Measurements from ENCODE around the gene OR5K4.

OR5K4 gene

DNA sequence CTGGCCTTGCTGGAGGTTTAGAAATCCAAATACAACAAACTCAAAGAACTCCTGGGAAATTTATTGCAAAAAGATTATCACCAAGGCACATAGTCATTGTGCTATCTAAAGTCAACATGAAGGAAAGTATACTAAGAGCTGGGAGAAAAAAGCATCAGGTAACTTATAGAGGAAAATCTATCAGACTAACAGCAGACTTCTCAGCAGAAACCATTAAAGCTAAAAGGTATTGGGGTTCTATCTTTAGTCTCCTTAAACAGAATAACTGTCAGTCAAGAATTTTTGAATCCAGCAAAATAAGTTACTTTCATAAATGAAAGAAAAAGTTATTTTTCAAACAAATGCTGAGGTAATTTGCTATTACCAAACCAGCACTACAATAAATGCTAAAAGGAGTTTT lies 44.9 kb downstream of the OR5K4 start:
- Histone ChIP-seq H3K23ac (ENCODE audit: low read depth, low read length, poor library complexity) (no peak overlapping the region), H3K4me1 (ENCODE audit: control insufficient read depth in 2 of 2, insufficient read depth in 1 of 2, low read depth in 1 of 2, low read length in 2 of 2) (no peaks in the 10 kb centered on the region), H4K8ac (ENCODE audit: low read depth, low read length) (no peak overlapping the region), H3K79me1 (ENCODE audit: low read depth, low read length) (no peaks in the 10 kb centered on the region), H2BK12ac (ENCODE audit: low read length) (no peak overlapping the region), H3K14ac (ENCODE audit: low read length) (no peak overlapping the region), H2BK15ac (ENCODE audit: low read length) (no peak overlapping the region), H3K4me2 (ENCODE audit: insufficient read depth, low read length, poor library complexity, severe bottlenecking) (no peak overlapping the region), H2BK5ac (ENCODE audit: low read length) (no peak overlapping the region), H3K18ac (ENCODE audit: low read length) (no peak overlapping the region), H3K27ac (replicated peaks; ENCODE audit: low read length) (no peak overlapping the region), H2BK120ac (ENCODE audit: low read depth, low read length) (no peak overlapping the region), H3K9ac (ENCODE audit: low read depth, low read length, poor library complexity) (no peak overlapping the region), H4K91ac (ENCODE audit: low read depth, low read length, poor library complexity) (no peak overlapping the region), H3K27me3 (ENCODE audit: control insufficient read depth in 3 of 3, insufficient read depth in 3 of 3, low read depth in 1 of 3, low read length in 3 of 3) (no peaks in the 10 kb centered on the region), H3K36me3 (replicated peaks in 1 of 2; ENCODE audit: control insufficient read depth in 2 of 2, insufficient read depth in 2 of 2, low read length in 2 of 2) (no peaks in the 10 kb centered on the region), H3K9me3 (replicated peaks in 1 of 2; ENCODE audit: control insufficient read depth in 2 of 2, insufficient read depth in 1 of 2, low read depth in 1 of 2, low read length in 2 of 2) (peaks cover 0 to 4% of the 10 kb centered on the region in 2 donors), H3K4me3 (ENCODE audit: low read length in 2 of 2) (no peak overlapping the region), H2AFZ (ENCODE audit: low read length) (no peak overlapping the region), H2AK5ac (ENCODE audit: low read depth, low read length) (no peak overlapping the region), H3K4ac (ENCODE audit: low read length) (no peak overlapping the region)
- DNase-seq (ENCODE audit: low spot score) = no peak

DNA sequence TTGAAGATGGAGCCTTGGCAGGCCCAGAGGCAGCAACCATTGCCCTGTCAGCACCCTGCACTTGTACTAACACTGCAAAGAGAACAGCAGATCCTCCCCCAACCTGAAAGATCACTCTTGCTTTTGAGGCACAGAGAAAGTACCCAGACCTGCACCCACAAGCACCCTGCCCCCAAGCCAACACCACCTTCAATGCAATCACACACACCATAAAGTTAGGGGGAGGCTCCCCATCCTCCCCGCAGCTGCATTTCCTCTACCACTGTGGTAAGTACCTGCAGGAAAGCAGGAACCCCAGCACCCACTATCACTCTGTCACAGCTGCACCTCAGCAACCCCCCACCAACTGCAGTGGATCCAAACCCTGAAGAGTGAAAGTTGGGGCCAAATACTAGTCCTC lies 48.9 kb downstream of the OR5K4 start:
- Histone ChIP-seq H3K9me3 (replicated peaks in 1 of 2; ENCODE audit: control insufficient read depth in 2 of 2, insufficient read depth in 1 of 2, low read depth in 1 of 2, low read length in 2 of 2) (peaks cover 0 to 4% of the 10 kb centered on the region in 2 donors), H2BK12ac (ENCODE audit: low read length) (no peak overlapping the region), H3K4me1 (ENCODE audit: control insufficient read depth in 2 of 2, insufficient read depth in 1 of 2, low read depth in 1 of 2, low read length in 2 of 2) (no peaks in the 10 kb centered on the region), H3K4ac (ENCODE audit: low read length) (no peak overlapping the region), H3K79me1 (ENCODE audit: low read depth, low read length) (no peaks in the 10 kb centered on the region), H2BK5ac (ENCODE audit: low read length) (no peak overlapping the region), H2AK5ac (ENCODE audit: low read depth, low read length) (no peak overlapping the region), H3K14ac (ENCODE audit: low read length) (no peak overlapping the region), H4K91ac (ENCODE audit: low read depth, low read length, poor library complexity) (no peak overlapping the region), H3K18ac (ENCODE audit: low read length) (no peak overlapping the region), H3K23ac (ENCODE audit: low read depth, low read length, poor library complexity) (no peak overlapping the region), H3K9ac (ENCODE audit: low read depth, low read length, poor library complexity) (no peak overlapping the region), H2BK15ac (ENCODE audit: low read length) (no peak overlapping the region), H3K4me3 (ENCODE audit: low read length in 2 of 2) (no peak overlapping the region), H4K8ac (ENCODE audit: low read depth, low read length) (no peak overlapping the region), H2BK120ac (ENCODE audit: low read depth, low read length) (no peak overlapping the region), H3K36me3 (replicated peaks in 1 of 2; ENCODE audit: control insufficient read depth in 2 of 2, insufficient read depth in 2 of 2, low read length in 2 of 2) (no peaks in the 10 kb centered on the region), H3K4me2 (ENCODE audit: insufficient read depth, low read length, poor library complexity, severe bottlenecking) (no peak overlapping the region), H3K27me3 (ENCODE audit: control insufficient read depth in 3 of 3, insufficient read depth in 3 of 3, low read depth in 1 of 3, low read length in 3 of 3) (no peaks in the 10 kb centered on the region), H2AFZ (ENCODE audit: low read length) (no peak overlapping the region), H3K27ac (replicated peaks; ENCODE audit: low read length) (no peak overlapping the region)
- DNase-seq (ENCODE audit: low spot score) = no peak
- WGBS, 2 donors (ENCODE audit: extremely low coverage in 2 of 2, insufficient read length in 2 of 2, insufficient replicate concordance in 1 of 2) = no CpG with 5 or more reads among the region's 1 CpG

DNA sequence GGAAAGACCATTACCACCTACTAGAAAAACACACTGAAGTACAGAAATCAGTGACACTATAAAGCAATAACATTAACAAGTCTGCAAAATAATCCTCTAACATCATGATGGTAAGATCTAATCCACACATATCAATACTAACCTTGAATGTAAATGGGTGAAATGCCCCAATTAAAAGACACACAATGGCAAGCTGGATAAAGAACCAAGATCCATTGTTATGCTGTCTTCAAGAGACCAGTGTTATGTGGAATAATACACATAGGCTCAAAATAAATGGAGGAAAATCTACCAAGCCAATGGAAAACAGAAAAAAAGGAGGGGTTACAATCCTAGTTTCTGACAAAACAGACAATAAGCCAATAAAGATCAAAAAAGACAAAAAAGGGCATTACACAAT lies 50.4 kb downstream of the OR5K4 start:
- H2BK5ac ChIP-seq (ENCODE audit: low read length) = no peak overlapping the region
- H3K4me3 ChIP-seq (ENCODE audit: low read length in 2 of 2) = no peak overlapping the region
- H3K36me3 ChIP-seq (replicated peaks in 1 of 2; ENCODE audit: control insufficient read depth in 2 of 2, insufficient read depth in 2 of 2, low read length in 2 of 2) = no peaks in the 10 kb centered on the region
- no peak for DNase-seq (ENCODE audit: low spot score)
- H3K27ac ChIP-seq (replicated peaks; ENCODE audit: low read length) = no peak overlapping the region
- H2AK5ac ChIP-seq (ENCODE audit: low read depth, low read length) = no peak overlapping the region
- no peak overlapping the region for H3K4ac ChIP-seq (ENCODE audit: low read length)
- no peak overlapping the region for H2BK15ac ChIP-seq (ENCODE audit: low read length)
- H3K18ac ChIP-seq (ENCODE audit: low read length) = no peak overlapping the region
- no peak overlapping the region for H3K23ac ChIP-seq (ENCODE audit: low read depth, low read length, poor library complexity)
- no peak overlapping the region for H4K8ac ChIP-seq (ENCODE audit: low read depth, low read length)
- no peak overlapping the region for H2BK120ac ChIP-seq (ENCODE audit: low read depth, low read length)
- no peak overlapping the region for H3K9ac ChIP-seq (ENCODE audit: low read depth, low read length, poor library complexity)
- no peak overlapping the region for H4K91ac ChIP-seq (ENCODE audit: low read depth, low read length, poor library complexity)
- no peak overlapping the region for H3K4me2 ChIP-seq (ENCODE audit: insufficient read depth, low read length, poor library complexity, severe bottlenecking)
- H3K79me1 ChIP-seq (ENCODE audit: low read depth, low read length) = no peaks in the 10 kb centered on the region
- H3K9me3 ChIP-seq (replicated peaks in 1 of 2; ENCODE audit: control insufficient read depth in 2 of 2, insufficient read depth in 1 of 2, low read depth in 1 of 2, low read length in 2 of 2) = peaks cover 0 to 4% of the 10 kb centered on the region in 2 donors
- no peaks in the 10 kb centered on the region for H3K4me1 ChIP-seq (ENCODE audit: control insufficient read depth in 2 of 2, insufficient read depth in 1 of 2, low read depth in 1 of 2, low read length in 2 of 2)
- H3K14ac ChIP-seq (ENCODE audit: low read length) = no peak overlapping the region
- H2BK12ac ChIP-seq (ENCODE audit: low read length) = no peak overlapping the region
- H2AFZ ChIP-seq (ENCODE audit: low read length) = no peak overlapping the region
- H3K27me3 ChIP-seq (ENCODE audit: control insufficient read depth in 3 of 3, insufficient read depth in 3 of 3, low read depth in 1 of 3, low read length in 3 of 3) = no peaks in the 10 kb centered on the region

Measured in neuronal stem cell (in vitro differentiated cells).